Measurements from ENCODE around the gene ZC3H12A. TPM values are rescaled to one million over a fixed set of nuclear protein-coding genes. Genes with fewer than 3 reads are reported as not detected.

ZC3H12A gene
- total RNA-seq: 10 to 100 TPM; 30.2 to 58.6 TPM

GRCh38 chr1:37474046-37474696, at the start of gene ZC3H12A:
Gene ZC3H12A, plus strand, starts transcription at chr1:37474580. Its CDS starts 917 bp downstream, at chr1:37475497.
- peaks cover 40 to 43% of the 10 kb centered on the region in 2 donors for H3K36me3 Mint-ChIP-seq
- ATAC-seq (peak; percentile 52 to 67), DNase-seq (ENCODE audit: low spot score in 2 of 2) (peak; percentile 95 to 98)
- H3K27ac Mint-ChIP-seq: peak within 1 kb of the TSS; percentile 93 to 94
- no peaks in the 10 kb centered on the region for H3K9me3 Mint-ChIP-seq

- H3K27ac Mint-ChIP-seq: no peak overlapping the region
- ATAC-seq (no peak), DNase-seq (ENCODE audit: low spot score in 2 of 2) (no peak)
- H3K36me3 Mint-ChIP-seq: no peaks in the 10 kb centered on the region
- H3K9me3 Mint-ChIP-seq: no peaks in the 10 kb centered on the region
Observed at GRCh38 chr1:37425221-37425620, 49.2 kb upstream of the ZC3H12A start.

- H3K27ac Mint-ChIP-seq: no peak overlapping the region
- H3K9me3 Mint-ChIP-seq: no peaks in the 10 kb centered on the region
- no peaks in the 10 kb centered on the region for H3K36me3 Mint-ChIP-seq
- DNase-seq (ENCODE audit: low spot score in 2 of 2): no peak
- ATAC-seq: no peak
Observed at GRCh38 chr1:37429029-37429428, 45.4 kb upstream of the ZC3H12A start.

- Mint-ChIP-seq H3K27ac (peak overlapping the region in 1 of 2 donors; percentile 36), H3K9me3 (no peaks in the 10 kb centered on the region), H3K36me3 (no peaks in the 10 kb centered on the region)
- DNase-seq (ENCODE audit: low spot score in 2 of 2) (no peak), ATAC-seq (no peak)
Observed at GRCh38 chr1:37430103-37430985, 44.0 kb upstream of the ZC3H12A start.

GRCh38 chr1:37432716-37433115, 41.7 kb upstream of the ZC3H12A start:
- DNase-seq (ENCODE audit: low spot score in 2 of 2): no peak
- no peaks in the 10 kb centered on the region for H3K9me3 Mint-ChIP-seq
- no peak overlapping the region for H3K27ac Mint-ChIP-seq
- H3K36me3 Mint-ChIP-seq: no peaks in the 10 kb centered on the region
- no peak for ATAC-seq

GRCh38 chr1:37433171-37433570, 41.2 kb upstream of the ZC3H12A start:
- no peaks in the 10 kb centered on the region for H3K36me3 Mint-ChIP-seq
- DNase-seq (ENCODE audit: low spot score in 2 of 2) (no peak), ATAC-seq (no peak)
- no peak overlapping the region for H3K27ac Mint-ChIP-seq
- H3K9me3 Mint-ChIP-seq: no peaks in the 10 kb centered on the region

- DNase-seq (ENCODE audit: low spot score in 2 of 2) (peak; percentile 65 to 84), ATAC-seq (peak; percentile 88 to 89)
- H3K36me3 Mint-ChIP-seq: no peaks in the 10 kb centered on the region
- H3K9me3 Mint-ChIP-seq: no peaks in the 10 kb centered on the region
- H3K27ac Mint-ChIP-seq: no peak overlapping the region
Observed at GRCh38 chr1:37434292-37435225, 39.8 kb upstream of the ZC3H12A start.

GRCh38 chr1:37437087-37437486, 37.3 kb upstream of the ZC3H12A start:
- Mint-ChIP-seq H3K36me3 (no peaks in the 10 kb centered on the region), H3K27ac (no peak overlapping the region), H3K9me3 (no peaks in the 10 kb centered on the region)
- DNase-seq (ENCODE audit: low spot score in 2 of 2) (no peak), ATAC-seq (no peak)

GRCh38 chr1:37438037-37438868, 36.1 kb upstream of the ZC3H12A start:
- H3K36me3 Mint-ChIP-seq: no peaks in the 10 kb centered on the region
- H3K27ac Mint-ChIP-seq: no peak overlapping the region
- ATAC-seq (no peak), DNase-seq (ENCODE audit: low spot score in 2 of 2) (no peak)
- no peaks in the 10 kb centered on the region for H3K9me3 Mint-ChIP-seq

- no peak overlapping the region for H3K27ac Mint-ChIP-seq
- ATAC-seq: no peak
- no peaks in the 10 kb centered on the region for H3K9me3 Mint-ChIP-seq
- no peaks in the 10 kb centered on the region for H3K36me3 Mint-ChIP-seq
- no peak for DNase-seq (ENCODE audit: low spot score in 2 of 2)
Observed at GRCh38 chr1:37438869-37439343, 35.5 kb upstream of the ZC3H12A start.

- ATAC-seq (no peak), DNase-seq (ENCODE audit: low spot score in 2 of 2) (no peak)
- Mint-ChIP-seq H3K27ac (no peak overlapping the region), H3K36me3 (no peaks in the 10 kb centered on the region), H3K9me3 (no peaks in the 10 kb centered on the region)
Observed at GRCh38 chr1:37439349-37439995, 34.9 kb upstream of the ZC3H12A start.

- DNase-seq (ENCODE audit: low spot score in 2 of 2): no peak
- no peak for ATAC-seq
- H3K27ac Mint-ChIP-seq: no peak overlapping the region
- H3K36me3 Mint-ChIP-seq: no peaks in the 10 kb centered on the region
- no peaks in the 10 kb centered on the region for H3K9me3 Mint-ChIP-seq
Observed at GRCh38 chr1:37441490-37441889, 32.9 kb upstream of the ZC3H12A start.

GRCh38 chr1:37442139-37442538, 32.2 kb upstream of the ZC3H12A start:
- DNase-seq (ENCODE audit: low spot score in 2 of 2) (no peak), ATAC-seq (no peak)
- Mint-ChIP-seq H3K36me3 (no peaks in the 10 kb centered on the region), H3K9me3 (no peaks in the 10 kb centered on the region), H3K27ac (peak overlapping the region in 1 of 2 donors; percentile 29)

GRCh38 chr1:37442644-37443043, 31.7 kb upstream of the ZC3H12A start:
- DNase-seq (ENCODE audit: low spot score in 2 of 2) (no peak), ATAC-seq (no peak)
- H3K27ac Mint-ChIP-seq: peak overlapping the region in 1 of 2 donors; percentile 29
- no peaks in the 10 kb centered on the region for H3K36me3 Mint-ChIP-seq
- no peaks in the 10 kb centered on the region for H3K9me3 Mint-ChIP-seq

- ATAC-seq: no peak
- DNase-seq (ENCODE audit: low spot score in 2 of 2): no peak
- no peaks in the 10 kb centered on the region for H3K36me3 Mint-ChIP-seq
- no peaks in the 10 kb centered on the region for H3K9me3 Mint-ChIP-seq
- no peak overlapping the region for H3K27ac Mint-ChIP-seq
Observed at GRCh38 chr1:37446874-37447273, 27.5 kb upstream of the ZC3H12A start.
